Heart right ventricle (tissue), 16 donors: ENCODE measurements around the gene BAIAP3. TPM values are rescaled to one million over a fixed set of nuclear protein-coding genes. Genes with fewer than 3 reads are reported as not detected.

Experiments
- ATAC-seq, 8 donors: fragments of 200-7000 bp; cut with Tn5 transposase; one replicate each; pipeline ENCODE4 v1.9.1; 2020; ENCODE audit warnings: mild to moderate bottlenecking in 8 of 8, moderate library complexity in 8 of 8, moderate number of reproducible peaks in 1 of 8
- DNase-seq, 2 donors: peaks; one replicate each; pipeline ENCODE4 v3.0.0-alpha.2; 2020
- H3K27ac ChIP-seq, 10 donors: fragments of 200-600 bp; sonication (generic) in 2 of 10; one replicate each; pipeline versions ENCODE4 v1.5.0 to v1.8.0; 2020 to 2022; ENCODE audit warnings: mild to moderate bottlenecking in 3 of 10
- H3K27me3 ChIP-seq, 7 donors: fragments of 200-600 bp; one replicate each; pipeline ENCODE4 v1.8.0; 2021 to 2022; ENCODE audit warnings: mild to moderate bottlenecking in 2 of 7
- H3K36me3 ChIP-seq, 9 donors: fragments of 200-600 bp; sonication (generic) in 1 of 9; one replicate each; pipeline versions ENCODE4 v1.5.0 to v1.8.0; 2020 to 2022; ENCODE audit warnings: mild to moderate bottlenecking in 2 of 9
- H3K4me1 ChIP-seq, 9 donors: fragments of 200-600 bp; sonication (generic) in 1 of 9; one replicate each; pipeline versions ENCODE4 v1.5.0 to v1.8.0; 2020 to 2022; ENCODE audit warnings: mild to moderate bottlenecking in 4 of 9
- H3K4me3 ChIP-seq, 10 donors: fragments of 200-600 bp; sonication (generic) in 2 of 10; one replicate each; pipeline versions ENCODE4 v1.5.0 to v1.8.0; 2020 to 2022; ENCODE audit warnings: mild to moderate bottlenecking in 7 of 10, moderate library complexity in 2 of 10
- H3K9me3 ChIP-seq, 11 donors: fragments of 200-600 bp in 10 of 11; sonication (generic) in 2 of 11; one replicate each; pipeline versions ENCODE4 v1.5.0 to v1.8.0; 2013 to 2022; ENCODE audit warnings: mild to moderate bottlenecking in 2 of 11, control low read depth in 1 of 11, moderate library complexity in 1 of 11
- WGBS, 2 donors: extraction: QIAGEN DNeasy Blood & Tissue Kit; methylation state at CpG; one replicate each; pipeline ENCODE4 v1.1.7; 2013; ENCODE audit warnings: inconsistent platforms in 1 of 2; 5-methylcytosine and 5-hydroxymethylcytosine counted together
- intact Hi-C, 10 donors: fragments of 100-400 bp; cut with DNase I; formaldehyde crosslinking; loops; one replicate each; pipeline versions ENCODE4 v1.11.1 to v1.14.2; 2022
- polyA plus RNA-seq, 2 donors: library from polyadenylated mRNA; stranded (reverse); fragments of 200-250 nt; gene quantifications; one replicate each; pipeline ENCODE4 v1.2.3, GENCODE V29; 2013
- total RNA-seq, 10 donors: library from RNA; stranded (reverse); fragmentation: NEBNext Ultra II Directional in 3 of 10; extraction: Animal tissue kit (Norgen Biotek cat#: 25700) in 3 of 10; gene quantifications; one replicate each; pipeline versions ENCODE4 v1.2.1 to v1.2.4, GENCODE V29; 2021 to 2023
- TF ChIP-seq, protein P1 (sequence below), 9 donors: fragments of 200-600 bp; sonication (generic) in 2 of 9; IDR thresholded peaks; one replicate each; pipeline versions ENCODE4 v1.5.0 to v1.8.0; 2021 to 2022; ENCODE audit warnings: antibody characterized with exemption in 9 of 9, mild to moderate bottlenecking in 5 of 9, moderate library complexity in 1 of 9
- donor health status: Arrhythmogenic right ventricular cardiomyopathy.
- donor health status: ischemic (EF 13 %, LVEDD 7.1; RV severe dilation, severe dysfunction).
- donor health status: healthy with polysubstance abuse.
- donor health status: DM: no; HTN: yes; CAD: no.
- donor health status: DM: no; HTN: no; CAD: no.
- donor health status: ischemic (EF 25% LVEDD 6.9; RV normal size, moderate dysfunction).
- donor health status: ischemic (EF 25% LVEDD 5.7; RV mildly dilated, moderate dysfunction).
- donor health status: healthy.
- donor health status: DM: yes; HTN: yes; CAD: no.
- donor health status: Ischemic cardiomyopathy.
- donor health status: ischemic (EF 35%, LVEDD 5.7; RV mildly dilated, moderate dysfunction).
- donor health status: nonischemic (EF 11% LVEDD 7.7; RV severe dilation, severe dysfunction).
- donor health status: DM: yes; HTN: yes; CAD: no.
- donor health status: PGD.
- donor health status: ischemic (EF 29% LVEDD 5.4; RV normal size, mild dysfunction).
- donor health status: nonischemic (EF 23%, LVEDD 6.1; RV moderate dilation, normal function).

Gene BAIAP3
- total and polyA plus RNA-seq, 12 donors: 0.37 to 6.8 (median 2.0) TPM

DNA sequence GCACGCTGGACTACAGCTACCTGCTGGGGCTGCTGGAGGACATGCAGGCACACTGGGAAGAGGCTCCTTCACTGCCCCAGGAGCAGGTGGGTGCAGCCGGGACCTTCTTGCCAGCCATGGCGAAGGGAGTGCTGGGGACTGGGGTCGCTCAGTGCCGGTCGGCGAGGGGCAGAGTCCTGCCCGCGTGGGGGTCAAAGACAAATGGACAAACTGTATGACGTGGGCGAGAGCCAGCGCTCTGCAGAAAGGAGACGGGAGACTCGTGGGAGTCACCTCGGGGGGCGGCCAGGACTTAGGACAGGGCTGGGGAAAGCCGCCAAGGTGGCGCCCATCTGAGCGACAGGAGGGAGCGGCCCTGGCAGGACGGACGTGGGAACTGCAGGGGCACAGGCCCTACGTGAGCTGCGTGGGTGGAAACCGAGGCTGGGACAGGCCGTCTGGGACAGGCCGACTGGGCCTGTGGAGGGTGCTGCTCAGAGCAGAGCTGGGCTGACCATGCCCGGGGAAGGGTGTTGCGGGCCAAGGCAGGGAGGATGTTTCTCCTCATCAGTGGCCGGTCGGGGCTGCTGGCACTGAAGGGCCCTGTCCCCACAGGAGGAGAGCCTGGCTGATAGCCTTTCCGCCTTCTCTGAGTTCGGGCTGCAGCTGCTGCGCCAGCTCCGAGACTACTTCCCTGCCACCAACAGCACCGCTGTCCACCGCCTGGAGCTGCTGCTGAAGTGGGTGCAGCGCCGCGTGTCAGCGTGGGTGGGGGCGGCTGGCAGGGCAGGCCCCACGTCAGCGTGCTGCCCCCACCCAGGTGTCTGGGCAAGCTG lies 10.2 kb downstream of the BAIAP3 start:
- ATAC-seq: peak in 1 of 8 donors; percentile 2
- H3K9me3 ChIP-seq: no peaks in the 10 kb centered on the region
- no peaks in the 10 kb centered on the region for H3K27me3 ChIP-seq
- no peak for DNase-seq
- peaks cover 0 to 16% (median 5%) of the 10 kb centered on the region in 9 donors for H3K4me1 ChIP-seq
- TF ChIP-seq, protein P1, sequence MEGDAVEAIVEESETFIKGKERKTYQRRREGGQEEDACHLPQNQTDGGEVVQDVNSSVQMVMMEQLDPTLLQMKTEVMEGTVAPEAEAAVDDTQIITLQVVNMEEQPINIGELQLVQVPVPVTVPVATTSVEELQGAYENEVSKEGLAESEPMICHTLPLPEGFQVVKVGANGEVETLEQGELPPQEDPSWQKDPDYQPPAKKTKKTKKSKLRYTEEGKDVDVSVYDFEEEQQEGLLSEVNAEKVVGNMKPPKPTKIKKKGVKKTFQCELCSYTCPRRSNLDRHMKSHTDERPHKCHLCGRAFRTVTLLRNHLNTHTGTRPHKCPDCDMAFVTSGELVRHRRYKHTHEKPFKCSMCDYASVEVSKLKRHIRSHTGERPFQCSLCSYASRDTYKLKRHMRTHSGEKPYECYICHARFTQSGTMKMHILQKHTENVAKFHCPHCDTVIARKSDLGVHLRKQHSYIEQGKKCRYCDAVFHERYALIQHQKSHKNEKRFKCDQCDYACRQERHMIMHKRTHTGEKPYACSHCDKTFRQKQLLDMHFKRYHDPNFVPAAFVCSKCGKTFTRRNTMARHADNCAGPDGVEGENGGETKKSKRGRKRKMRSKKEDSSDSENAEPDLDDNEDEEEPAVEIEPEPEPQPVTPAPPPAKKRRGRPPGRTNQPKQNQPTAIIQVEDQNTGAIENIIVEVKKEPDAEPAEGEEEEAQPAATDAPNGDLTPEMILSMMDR (IDR thresholded peaks at IDR 0.05): no peak
- no peak overlapping the region for H3K27ac ChIP-seq
- peaks cover 0 to 18% (median 2%) of the 10 kb centered on the region in 9 donors for H3K36me3 ChIP-seq
- peak overlapping the region in 8 of 10 donors; percentile 6 to 44 (median 36) for H3K4me3 ChIP-seq
- WGBS, 2 donors: 58 to 74% methylated on average over 43 to 44 of the region's 44 CpGs
- intact Hi-C loops: loop anchor here in 1 of 10 donors (10.0 kb wide), 1 partner anchor 61 kb away; no protein-coding TSS in a partner anchor

DNA sequence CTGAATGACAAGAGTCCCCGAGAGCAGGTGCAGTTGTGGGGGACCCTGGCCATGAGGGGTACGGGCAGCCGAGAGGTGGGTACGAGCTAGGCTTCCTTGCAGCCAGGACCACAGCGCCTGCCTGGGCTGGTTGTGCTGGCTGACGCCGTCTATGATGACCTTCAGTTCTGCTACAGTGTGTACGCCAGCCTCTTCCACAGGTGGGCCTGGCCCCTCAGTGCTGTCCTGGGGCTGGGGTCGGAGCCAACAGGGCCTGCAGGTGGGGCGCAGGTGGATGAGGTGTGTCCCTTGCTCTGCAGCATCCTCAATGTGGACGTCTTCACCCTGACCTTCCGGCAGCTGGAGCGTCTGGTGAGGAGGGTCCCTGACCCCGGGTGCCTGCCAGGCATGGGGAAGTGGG lies 11.1 kb downstream of the BAIAP3 start:
- H3K27ac ChIP-seq: no peak overlapping the region
- DNase-seq: no peak
- H3K36me3 ChIP-seq: peaks cover 0 to 27% (median 11%) of the 10 kb centered on the region in 9 donors

DNA sequence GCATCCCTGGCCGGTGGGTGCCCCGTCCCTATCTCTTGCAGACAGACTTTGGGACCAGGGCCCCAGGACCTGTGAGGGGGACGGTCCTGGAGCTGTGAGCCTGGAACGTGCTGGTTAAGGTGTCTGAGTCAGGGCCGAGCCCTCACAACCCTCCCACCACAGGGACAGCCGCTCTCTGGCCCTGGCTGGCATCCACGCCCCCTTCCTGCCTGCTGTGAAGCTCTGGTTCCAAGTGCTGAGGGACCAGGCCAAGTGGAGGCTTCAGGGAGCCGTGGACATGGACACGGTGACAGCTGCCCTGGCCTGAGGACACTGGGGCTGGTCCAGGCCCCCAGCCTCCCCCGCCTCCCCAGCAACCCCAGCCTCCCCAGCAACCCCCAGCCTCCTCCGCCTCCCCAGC lies 11.6 kb downstream of the BAIAP3 start:
- no peak for ATAC-seq
- Histone ChIP-seq H3K27ac (no peak overlapping the region), H3K9me3 (no peaks in the 10 kb centered on the region), H3K4me3 (no peak overlapping the region), H3K4me1 (peaks cover 0 to 17% (median 5%) of the 10 kb centered on the region in 9 donors), H3K27me3 (no peaks in the 10 kb centered on the region), H3K36me3 (peaks cover 0 to 33% (median 14%) of the 10 kb centered on the region in 9 donors)
- DNase-seq: no peak
- 74 to 76% methylated on average over 9 to 11 of the region's 11 CpGs for WGBS, 2 donors
- TF ChIP-seq, protein P1 (IDR thresholded peaks at IDR 0.05): no peak
- intact Hi-C loops: loop anchor here in 1 of 10 donors (10.0 kb wide), 1 partner anchor 60 kb away; no protein-coding TSS in a partner anchor

More for the DNA sequence above, 11.1 kb downstream of the BAIAP3 start:
- WGBS, 2 donors: 93 to 95% methylated on average over 14 of the region's 14 CpGs
- TF ChIP-seq, protein P1 (IDR thresholded peaks at IDR 0.05): no peak
- H3K4me3 ChIP-seq: no peak overlapping the region
- ATAC-seq: no peak
- H3K9me3 ChIP-seq: no peaks in the 10 kb centered on the region
- H3K27me3 ChIP-seq: no peaks in the 10 kb centered on the region
- peaks cover 0 to 16% (median 5%) of the 10 kb centered on the region in 9 donors for H3K4me1 ChIP-seq
- intact Hi-C loops: loop anchor here in 1 of 10 donors (10.0 kb wide), 1 partner anchor 60 kb away; no protein-coding TSS in a partner anchor

DNA sequence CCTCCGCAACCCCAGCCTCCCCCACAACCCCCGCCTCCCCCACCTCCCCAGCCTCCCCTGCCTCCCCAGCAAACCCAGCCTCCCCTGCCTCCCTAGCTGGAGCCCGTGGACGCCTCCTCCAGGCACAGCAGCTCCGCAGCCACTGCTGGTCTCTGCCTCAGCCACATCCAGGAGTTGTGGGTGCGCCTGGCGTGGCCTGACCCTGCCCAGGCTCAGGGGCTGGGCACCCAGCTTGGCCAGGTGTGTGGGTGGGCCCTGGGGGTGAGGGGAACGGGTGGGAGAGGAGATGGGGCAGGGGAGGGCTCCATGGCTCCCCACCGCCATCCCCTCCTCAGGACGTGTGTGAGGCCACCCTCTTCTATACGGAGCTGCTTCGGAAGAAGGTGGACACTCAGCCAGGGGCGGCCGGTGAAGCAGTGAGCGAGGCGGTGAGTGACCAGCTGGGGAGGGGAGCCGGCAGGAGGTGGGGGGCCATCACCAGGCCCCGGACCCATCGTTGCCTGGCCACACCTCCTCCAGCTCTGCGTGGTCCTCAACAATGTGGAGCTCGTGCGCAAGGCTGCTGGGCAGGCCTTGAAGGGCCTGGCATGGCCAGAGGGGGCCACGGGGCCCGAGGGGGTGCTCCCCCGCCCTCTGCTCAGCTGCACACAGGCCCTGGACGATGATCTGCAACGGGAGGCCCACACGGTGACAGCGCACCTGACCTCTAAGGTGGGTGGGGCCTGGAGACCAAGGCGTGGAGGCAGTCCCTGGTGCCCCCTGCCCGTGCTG lies 12.4 kb downstream of the BAIAP3 start:
- ATAC-seq (no peak), DNase-seq (no peak)
- TF ChIP-seq, protein P1 (IDR thresholded peaks at IDR 0.05): no peak
- Histone ChIP-seq H3K27ac (no peak overlapping the region), H3K4me3 (no peak overlapping the region), H3K9me3 (no peaks in the 10 kb centered on the region), H3K4me1 (peaks cover 4 to 24% (median 13%) of the 10 kb centered on the region in 9 donors), H3K36me3 (peaks cover 0 to 39% (median 14%) of the 10 kb centered on the region in 9 donors), H3K27me3 (no peaks in the 10 kb centered on the region)
- 80 to 82% methylated on average over 30 to 31 of the region's 31 CpGs for WGBS, 2 donors
- intact Hi-C loops: loop anchor here in 1 of 10 donors (10.0 kb wide), 1 partner anchor 59 kb away; no protein-coding TSS in a partner anchor
